ENCODE results near the gene ANAPC16. TPM values are rescaled to one million over a fixed set of nuclear protein-coding genes. Genes with fewer than 3 reads are reported as not detected.

The ANAPC16 gene
- total RNA-seq, 1 donor from 2014 or later: 105 TPM

DNA sequence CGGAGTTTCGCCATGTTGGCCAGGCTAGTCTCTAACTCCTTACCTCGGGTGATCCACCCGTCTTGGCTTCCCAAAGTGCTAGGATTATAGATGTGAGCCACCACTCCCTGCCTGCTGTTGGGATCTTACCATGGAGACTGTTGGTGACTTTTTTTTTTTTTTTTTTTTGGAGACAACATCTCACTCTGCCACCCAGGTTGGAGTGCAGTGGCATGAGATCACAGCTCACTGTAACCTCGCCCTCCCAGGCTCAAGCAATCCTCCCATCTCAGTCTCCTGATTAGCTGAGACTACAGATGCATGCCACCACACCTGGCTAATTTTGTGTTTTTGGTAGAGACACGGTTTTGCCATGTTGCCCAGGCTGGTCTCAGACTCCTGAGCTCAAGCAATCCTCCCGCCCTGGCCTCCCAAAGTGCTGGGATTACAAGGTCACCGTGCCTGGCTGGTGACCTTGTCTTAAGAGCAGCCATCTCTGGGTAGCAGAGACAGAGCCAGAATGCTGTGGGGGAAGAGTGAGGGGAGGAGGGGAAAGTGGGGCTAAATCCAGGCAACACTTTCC is 26.0 kb downstream of the ANAPC16 start:
- DNase-seq (ENCODE audit: low read depth): no peak
- H3K36me3 ChIP-seq (ENCODE audit: control insufficient read depth, insufficient read depth, low read length): no peaks in the 10 kb centered on the region
- H3K4me3 ChIP-seq (ENCODE audit: low read depth, low read length): no peak overlapping the region
- TF ChIP-seq, protein P1, sequence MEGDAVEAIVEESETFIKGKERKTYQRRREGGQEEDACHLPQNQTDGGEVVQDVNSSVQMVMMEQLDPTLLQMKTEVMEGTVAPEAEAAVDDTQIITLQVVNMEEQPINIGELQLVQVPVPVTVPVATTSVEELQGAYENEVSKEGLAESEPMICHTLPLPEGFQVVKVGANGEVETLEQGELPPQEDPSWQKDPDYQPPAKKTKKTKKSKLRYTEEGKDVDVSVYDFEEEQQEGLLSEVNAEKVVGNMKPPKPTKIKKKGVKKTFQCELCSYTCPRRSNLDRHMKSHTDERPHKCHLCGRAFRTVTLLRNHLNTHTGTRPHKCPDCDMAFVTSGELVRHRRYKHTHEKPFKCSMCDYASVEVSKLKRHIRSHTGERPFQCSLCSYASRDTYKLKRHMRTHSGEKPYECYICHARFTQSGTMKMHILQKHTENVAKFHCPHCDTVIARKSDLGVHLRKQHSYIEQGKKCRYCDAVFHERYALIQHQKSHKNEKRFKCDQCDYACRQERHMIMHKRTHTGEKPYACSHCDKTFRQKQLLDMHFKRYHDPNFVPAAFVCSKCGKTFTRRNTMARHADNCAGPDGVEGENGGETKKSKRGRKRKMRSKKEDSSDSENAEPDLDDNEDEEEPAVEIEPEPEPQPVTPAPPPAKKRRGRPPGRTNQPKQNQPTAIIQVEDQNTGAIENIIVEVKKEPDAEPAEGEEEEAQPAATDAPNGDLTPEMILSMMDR (IDR thresholded peaks at IDR 0.05; ENCODE audit: insufficient read depth, low read length, poor library complexity, severe bottlenecking): no peak
- no peaks in the 10 kb centered on the region for H3K27me3 ChIP-seq (ENCODE audit: control insufficient read depth, insufficient read depth, low read length)

DNA sequence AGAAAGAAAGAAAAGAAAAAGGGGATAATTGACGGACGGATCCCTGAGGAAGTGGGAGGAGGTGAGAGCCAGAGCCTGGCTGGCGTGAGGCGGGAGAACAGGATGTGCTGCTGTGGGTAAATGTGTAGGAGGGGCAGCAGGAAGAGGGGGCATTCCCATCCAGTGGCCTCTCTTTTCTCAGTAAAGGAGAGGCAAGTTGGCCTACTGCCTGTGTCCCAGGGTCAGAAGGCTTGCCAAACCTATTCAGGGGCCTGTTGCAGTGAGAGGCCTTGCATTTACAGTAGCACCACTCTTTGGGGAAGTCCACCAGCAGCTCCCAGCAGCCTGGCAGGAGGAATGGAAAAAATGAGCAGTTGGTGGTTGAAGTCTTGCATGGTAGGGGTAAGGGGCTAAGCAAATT is 26.9 kb downstream of the ANAPC16 start:
- no peak for DNase-seq (ENCODE audit: low read depth)

DNA sequence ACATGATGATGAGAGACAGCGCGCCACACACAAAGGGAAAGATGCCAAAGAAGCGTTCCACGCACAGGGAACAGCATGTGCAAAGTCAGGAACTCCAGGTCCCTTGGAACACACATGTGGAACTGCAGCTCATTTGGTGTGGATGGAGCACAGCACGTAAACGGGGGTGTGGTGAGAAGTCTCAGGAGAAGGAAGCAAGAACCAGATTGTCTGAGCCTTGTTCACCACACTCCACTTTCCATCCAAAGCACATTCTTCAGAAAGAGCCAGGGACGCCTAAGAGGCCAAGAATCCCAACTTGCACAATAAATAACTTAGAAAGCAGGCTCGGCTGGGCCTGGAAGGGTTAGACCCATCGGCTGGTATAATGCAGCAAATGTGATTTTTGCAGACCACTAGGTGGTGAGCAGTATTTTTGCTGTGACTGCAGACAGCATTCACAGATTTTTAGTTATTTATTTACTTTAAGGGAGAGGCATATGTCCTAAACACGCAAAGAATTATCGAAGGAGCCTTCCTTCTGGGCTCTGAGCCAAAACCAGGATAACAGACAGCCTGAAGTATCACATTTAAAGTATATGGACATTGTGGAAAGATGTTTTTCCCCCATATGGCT is 28.1 kb downstream of the ANAPC16 start:
- TF ChIP-seq, protein P1 (IDR thresholded peaks at IDR 0.05; ENCODE audit: insufficient read depth, low read length, poor library complexity, severe bottlenecking): peak; percentile 38
- H3K4me3 ChIP-seq (ENCODE audit: low read depth, low read length): no peak overlapping the region
- no peaks in the 10 kb centered on the region for H3K36me3 ChIP-seq (ENCODE audit: control insufficient read depth, insufficient read depth, low read length)
- no peak for DNase-seq (ENCODE audit: low read depth)
- H3K27me3 ChIP-seq (ENCODE audit: control insufficient read depth, insufficient read depth, low read length): no peaks in the 10 kb centered on the region

More for the DNA sequence above, 26.9 kb downstream of the ANAPC16 start:
- TF ChIP-seq, protein P1 (IDR thresholded peaks at IDR 0.05; ENCODE audit: insufficient read depth, low read length, poor library complexity, severe bottlenecking): no peak
- no peaks in the 10 kb centered on the region for H3K36me3 ChIP-seq (ENCODE audit: control insufficient read depth, insufficient read depth, low read length)
- no peak overlapping the region for H3K4me3 ChIP-seq (ENCODE audit: low read depth, low read length)
- no peaks in the 10 kb centered on the region for H3K27me3 ChIP-seq (ENCODE audit: control insufficient read depth, insufficient read depth, low read length)

DNA sequence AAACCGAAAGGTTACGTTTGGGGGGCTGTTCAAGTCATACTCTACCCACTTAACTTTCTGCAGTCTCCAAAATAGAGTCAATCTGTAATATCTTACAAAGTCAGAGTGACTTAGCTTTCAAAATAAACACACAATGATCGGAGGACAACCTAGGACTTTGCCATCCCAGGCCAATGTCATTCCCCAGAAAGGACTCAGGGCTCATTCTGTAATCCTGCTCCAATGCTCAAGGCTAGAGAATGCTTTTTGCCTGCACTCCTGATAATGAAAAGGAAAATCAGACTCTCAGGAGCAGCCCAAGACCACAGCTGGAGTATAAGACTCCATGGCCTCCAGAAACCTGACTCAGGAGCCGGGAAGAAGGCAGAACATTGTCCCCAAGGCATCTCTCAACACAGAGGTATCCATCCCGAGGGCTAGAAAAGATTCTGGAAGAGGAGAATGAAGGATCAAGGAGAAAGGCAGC is 28.8 kb downstream of the ANAPC16 start:
- Histone ChIP-seq H3K36me3 (ENCODE audit: control insufficient read depth, insufficient read depth, low read length) (no peaks in the 10 kb centered on the region), H3K4me3 (ENCODE audit: low read depth, low read length) (no peak overlapping the region), H3K27me3 (ENCODE audit: control insufficient read depth, insufficient read depth, low read length) (no peaks in the 10 kb centered on the region)
- no peak for DNase-seq (ENCODE audit: low read depth)
- TF ChIP-seq, protein P1 (IDR thresholded peaks at IDR 0.05; ENCODE audit: insufficient read depth, low read length, poor library complexity, severe bottlenecking): no peak

DNA sequence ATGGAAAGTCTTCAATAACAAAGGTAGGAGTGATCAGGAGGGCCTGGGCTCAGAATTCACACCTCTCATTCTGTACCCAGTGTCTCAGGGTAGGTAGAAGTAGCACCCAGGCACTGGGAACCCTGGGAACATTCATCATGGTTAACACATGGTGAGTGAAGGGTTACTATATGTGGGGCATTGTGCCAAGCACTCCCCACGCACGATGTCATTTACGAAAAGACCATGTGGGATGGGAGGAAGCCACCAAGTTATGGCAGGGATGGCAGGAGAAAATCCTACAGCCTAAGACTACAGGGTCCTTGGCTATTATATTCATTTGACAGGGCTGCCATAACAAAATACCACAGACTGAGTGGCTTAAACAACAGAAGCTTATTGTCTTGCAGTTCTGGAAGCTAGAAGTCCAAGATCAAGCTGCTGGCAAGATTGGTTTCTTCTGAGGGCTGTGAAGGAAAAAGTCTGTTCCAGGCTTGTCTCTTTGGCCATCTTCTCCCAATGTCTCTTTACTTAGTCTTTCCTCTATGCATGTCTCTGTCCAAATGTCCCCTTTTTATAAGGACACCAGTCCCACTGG is 30.2 kb downstream of the ANAPC16 start:
- H3K36me3 ChIP-seq (ENCODE audit: control insufficient read depth, insufficient read depth, low read length): no peaks in the 10 kb centered on the region
- DNase-seq (ENCODE audit: low read depth): no peak
- TF ChIP-seq, protein P1 (IDR thresholded peaks at IDR 0.05; ENCODE audit: insufficient read depth, low read length, poor library complexity, severe bottlenecking): no peak

More for the DNA sequence above, 30.2 kb downstream of the ANAPC16 start:
- Histone ChIP-seq H3K27me3 (ENCODE audit: control insufficient read depth, insufficient read depth, low read length) (no peaks in the 10 kb centered on the region), H3K4me3 (ENCODE audit: low read depth, low read length) (no peak overlapping the region)

Data from kidney epithelial cell (primary cell).